Activated naive CD8-positive, alpha-beta T cell treated with anti-CD3 and anti-CD28 coated beads, Interleukin-2, amount 50 U/mL, for 16 hours (primary cell): ENCODE data around the gene ZNF140.

ENCODE experiments used
- DNase-seq: peaks from one replicate; pipeline ENCODE4 v3.0.0-alpha.2; 2020; ENCODE audit warnings: low read depth, low spot score

The ZNF140 gene

GRCh38 chr12:133080368-133081158 is at the start of gene ZNF140:
TSS of gene ZNF140 (plus strand) at chr12:133080923. CDS start at chr12:133081321, 398 bp downstream.
- DNase-seq = peak; percentile 88

GRCh38 chr12:133037207-133038005 is 43.3 kb upstream of the ZNF140 start, which contains the start of gene ZNF84:
TSS of gene ZNF84 (plus strand) at chr12:133037509. CDS start at chr12:133041468, 3,959 bp downstream.
- peak; percentile 93 for DNase-seq

GRCh38 chr12:133038118-133038709 is 42.5 kb upstream of the ZNF140 start:
- no peak for DNase-seq

GRCh38 chr12:133046698-133047097 is 34.0 kb upstream of the ZNF140 start:
- no peak for DNase-seq

- no peak for DNase-seq
These were observed 23.3 kb upstream of the ZNF140 start for GRCh38 chr12:133057446-133057845.

- no peak for DNase-seq
These were observed 22.3 kb upstream of the ZNF140 start for GRCh38 chr12:133058203-133059113.

GRCh38 chr12:133061954-133062353 is 18.8 kb upstream of the ZNF140 start:
- no peak for DNase-seq

GRCh38 chr12:133063556-133063955 is 17.2 kb upstream of the ZNF140 start:
- DNase-seq = no peak

- no peak for DNase-seq
These were observed 6.9 kb upstream of the ZNF140 start for GRCh38 chr12:133073836-133074235.

- peak; percentile 92 for DNase-seq
These were observed 726 bp upstream of the ZNF140 start for GRCh38 chr12:133080026-133080367.

- DNase-seq = no peak
These were observed 547 bp downstream of the ZNF140 start for GRCh38 chr12:133081159-133081780.

GRCh38 chr12:133083345-133083744 is 2.6 kb downstream of the ZNF140 start:
- no peak for DNase-seq

GRCh38 chr12:133105620-133106019 is 24.9 kb downstream of the ZNF140 start:
- DNase-seq = no peak

- no peak for DNase-seq
These were observed 25.5 kb downstream of the ZNF140 start for GRCh38 chr12:133106253-133106652.

GRCh38 chr12:133107121-133107520 is 26.4 kb downstream of the ZNF140 start:
- no peak for DNase-seq

- DNase-seq = no peak
These were observed 27.4 kb downstream of the ZNF140 start for GRCh38 chr12:133108150-133108549.

- DNase-seq = no peak
These were observed 39.9 kb downstream of the ZNF140 start for GRCh38 chr12:133120385-133121191.

- no peak for DNase-seq
These were observed 44.0 kb downstream of the ZNF140 start for GRCh38 chr12:133124674-133125073.

- DNase-seq = no peak
These were observed 48.8 kb downstream of the ZNF140 start for GRCh38 chr12:133129368-133130037.
